Colonic mucosa (tissue), 4 donors: ENCODE results near the gene C16orf90. TPM values are rescaled to one million over a fixed set of nuclear protein-coding genes. Genes with fewer than 3 reads are reported as not detected.
A peak's percentile ranks its signal among the peaks of the same experiment; 100 is the strongest.

Experiments
- DNase-seq: peaks from one replicate; pipeline ENCODE4 v3.0.0-alpha.2; 2020
- H3K27ac ChIP-seq: fragments of 200-600 bp; one replicate; pipeline ENCODE4 v1.8.0; 2021
- H3K27me3 ChIP-seq: fragments of 200-600 bp; one replicate; pipeline ENCODE4 v1.8.0; 2021
- H3K36me3 ChIP-seq: fragments of 200-600 bp; one replicate; pipeline ENCODE4 v1.8.0; 2021
- H3K4me1 ChIP-seq: fragments of 200-600 bp; one replicate; pipeline ENCODE4 v1.8.0; 2021; ENCODE audit warnings: mild to moderate bottlenecking
- H3K4me3 ChIP-seq: fragments of 200-600 bp; one replicate; pipeline ENCODE4 v1.8.0; 2021
- H3K9ac ChIP-seq, 2 donors: one replicate each; pipeline ENCODE4 v1.7.0; 2013; ENCODE audit warnings: control low read depth in 2 of 2, low read depth in 2 of 2, low read length in 2 of 2
- H3K9me3 ChIP-seq: fragments of 200-600 bp; one replicate; pipeline ENCODE4 v1.8.0; 2021
- CTCF ChIP-seq: fragments of 200-600 bp; IDR thresholded peaks from one replicate; pipeline ENCODE4 v1.8.0; 2022; ENCODE audit warnings: antibody characterized with exemption, mild to moderate bottlenecking
- intact Hi-C: fragments of 100-400 bp; cut with DNase I; formaldehyde crosslinking; loops from one replicate; pipeline ENCODE4 v1.14.1; 2022
- total RNA-seq, 2 donors: library from RNA; stranded (reverse); fragmentation: NEBNext Ultra II Directional in 1 of 2; extraction: Animal tissue kit (Norgen Biotek cat#: 25700) in 1 of 2; gene quantifications; one replicate each; pipeline ENCODE4 v1.2.1, GENCODE V29; 2021
- donor health status: healthy.
- donor health status: DM: no; HTN: no; CAD: no.
- donor health status: DM: no; HTN: no; CAD: no.

C16orf90 gene
- total RNA-seq, 2 donors from 2014 or later: not detected

GRCh38 chr16:3461151-3461550 lies 34.1 kb downstream of the C16orf90 start:
- Histone ChIP-seq H3K9ac (no peak overlapping the region), H3K4me3 (no peak overlapping the region), H3K9me3 (no peaks in the 10 kb centered on the region), H3K27ac (no peak overlapping the region), H3K4me1 (peaks cover 38% of the 10 kb centered on the region), H3K27me3 (no peaks in the 10 kb centered on the region), H3K36me3 (no peaks in the 10 kb centered on the region)
- TF ChIP-seq CTCF: no peak
- intact Hi-C loops: no loop called here
- no peak for DNase-seq

- no peak for DNase-seq
- H3K4me3 ChIP-seq: no peak overlapping the region
- intact Hi-C loops: no loop called here
- H3K27ac ChIP-seq: no peak overlapping the region
- H3K9ac ChIP-seq: no peak overlapping the region
- H3K36me3 ChIP-seq: no peaks in the 10 kb centered on the region
- H3K27me3 ChIP-seq: no peaks in the 10 kb centered on the region
- H3K4me1 ChIP-seq: peaks cover 38% of the 10 kb centered on the region
- H3K9me3 ChIP-seq: no peaks in the 10 kb centered on the region
- TF ChIP-seq CTCF: no peak
Observed at GRCh38 chr16:3460585-3460984, 34.7 kb downstream of the C16orf90 start.

- Histone ChIP-seq H3K4me1 (peaks cover 38% of the 10 kb centered on the region), H3K9ac (peak overlapping the region in 1 of 2 donors; percentile 99), H3K27ac (no peak overlapping the region), H3K27me3 (no peaks in the 10 kb centered on the region), H3K4me3 (no peak overlapping the region), H3K9me3 (no peaks in the 10 kb centered on the region), H3K36me3 (no peaks in the 10 kb centered on the region)
- no peak for TF ChIP-seq CTCF
- DNase-seq: no peak
- intact Hi-C loops: no loop called here
Observed at GRCh38 chr16:3460121-3460520, 35.2 kb downstream of the C16orf90 start.

GRCh38 chr16:3459401-3460090 lies 35.7 kb downstream of the C16orf90 start:
- H3K4me3 ChIP-seq: peak overlapping the region; percentile 76
- H3K4me1 ChIP-seq: peaks cover 38% of the 10 kb centered on the region
- no peaks in the 10 kb centered on the region for H3K36me3 ChIP-seq
- peak overlapping the region; percentile 96 for H3K27ac ChIP-seq
- DNase-seq: no peak
- TF ChIP-seq CTCF: no peak
- no peaks in the 10 kb centered on the region for H3K27me3 ChIP-seq
- no peaks in the 10 kb centered on the region for H3K9me3 ChIP-seq
- H3K9ac ChIP-seq: peak overlapping the region in 1 of 2 donors; percentile 99
- intact Hi-C loops: no loop called here

- Histone ChIP-seq H3K4me3 (peak overlapping the region; percentile 76), H3K27ac (peak overlapping the region; percentile 96), H3K9ac (peak overlapping the region; percentile 98 to 99), H3K36me3 (no peaks in the 10 kb centered on the region), H3K9me3 (no peaks in the 10 kb centered on the region), H3K27me3 (no peaks in the 10 kb centered on the region), H3K4me1 (peaks cover 38% of the 10 kb centered on the region)
- intact Hi-C loops: no loop called here
- peak; percentile 80 for DNase-seq
- no peak for TF ChIP-seq CTCF
Observed at GRCh38 chr16:3458852-3459361, 36.4 kb downstream of the C16orf90 start.
